OCI-LY7 (cell line): ENCODE results near the gene FGF23. TPM values are rescaled to one million over a fixed set of nuclear protein-coding genes. Genes with fewer than 3 reads are reported as not detected.
A peak's percentile ranks its signal among the peaks of the same experiment; 100 is the strongest.

ENCODE experiments used
- BruUV-seq: library from RNA; stranded (reverse); fragments of 400-500 nt; replicated peaks from 2 replicates; lab custom pipeline; 2021; lab: Mats Ljungman, UMichigan
- CTCF ChIA-PET: fragments of 300-600 bp; sonication (Branson Sonifier 250); formaldehyde crosslinking; loops from one replicate; lab custom pipeline; 2022; ENCODE audit warnings: antibody characterized with exemption; ENCODE audit not compliant: unreplicated experiment; lab: Charles Lee
- POLR2A ChIA-PET: fragments of 300-600 bp; sonication (Branson Sonifier 250); formaldehyde crosslinking; loops from one replicate; lab custom pipeline; 2022; ENCODE audit warnings: antibody characterized with exemption; lab: Charles Lee
- DNase-seq: peaks from one replicate; pipeline ENCODE4 v3.0.0-alpha.2; 2015; ENCODE audit warnings: low spot score
- H2AFZ ChIP-seq: fragments of 200-600 bp; sonication (generic), shearing (Covaris generic); 2 replicates; pipeline ENCODE4 v1.6.1; 2014; ENCODE audit warnings: mild to moderate bottlenecking, antibody characterized with exemption, low read length, moderate library complexity
- H3K27ac ChIP-seq: fragments of 200-600 bp; sonication (generic); 2 replicates; pipeline ENCODE4 v1.5.1; 2014; ENCODE audit warnings: mixed run types, low read depth, mild to moderate bottlenecking, moderate library complexity, low read length, inconsistent platforms; ENCODE audit not compliant: poor library complexity, severe bottlenecking
- H3K36me3 ChIP-seq: fragments of 200-600 bp; sonication (generic); 2 replicates; pipeline ENCODE4 v1.6.1; 2014; ENCODE audit warnings: mild to moderate bottlenecking, antibody characterized with exemption, low read length, moderate library complexity, mixed read lengths; ENCODE audit not compliant: insufficient read depth
- H3K4me1 ChIP-seq: fragments of 200-600 bp; sonication (generic); 2 replicates; pipeline ENCODE4 v1.5.1; 2014; ENCODE audit warnings: mild to moderate bottlenecking, low read length; ENCODE audit not compliant: insufficient read depth, poor library complexity, severe bottlenecking
- H3K4me2 ChIP-seq: fragments of 200-600 bp; sonication (generic); 2 replicates; pipeline ENCODE4 v1.6.1; 2014; ENCODE audit warnings: mild to moderate bottlenecking, low read length
- H3K4me3 ChIP-seq: fragments of 200-600 bp; sonication (generic); 2 replicates; pipeline ENCODE4 v1.5.1; 2014; ENCODE audit warnings: mild to moderate bottlenecking, low read depth, low read length; ENCODE audit not compliant: poor library complexity, severe bottlenecking
- H3K79me2 ChIP-seq: fragments of 200-600 bp; sonication (generic); 2 replicates; pipeline ENCODE4 v1.6.1; 2016; ENCODE audit warnings: low read depth, mild to moderate bottlenecking, low read length, moderate library complexity, mixed read lengths; ENCODE audit not compliant: insufficient read depth
- H3K9me2 ChIP-seq: fragments of 200-600 bp; sonication (generic); 2 replicates; pipeline ENCODE4 v1.6.1; 2016; ENCODE audit warnings: mild to moderate bottlenecking, low read length, mixed read lengths; ENCODE audit not compliant: insufficient read depth
- H3K9me3 ChIP-seq: fragments of 200-600 bp; sonication (generic); 2 replicates; pipeline ENCODE4 v1.6.1; 2014; ENCODE audit warnings: mild to moderate bottlenecking, mixed run types, low read length, mixed read lengths
- H4K20me1 ChIP-seq: fragments of 200-600 bp; sonication (generic); 2 replicates; pipeline ENCODE4 v1.6.1; 2014; ENCODE audit warnings: mild to moderate bottlenecking, antibody characterized with exemption, low read length, moderate library complexity, mixed read lengths; ENCODE audit not compliant: insufficient read depth
- CTCF ChIP-seq: fragments of 200-600 bp; sonication (generic); conservative IDR thresholded peaks from 2 replicates; pipeline ENCODE4 v1.5.1; 2014; ENCODE audit warnings: mild to moderate bottlenecking, antibody characterized with exemption, low read length, moderate library complexity, mixed read lengths
- EZH2phosphoT487 ChIP-seq: fragments of 200-600 bp; sonication (generic); IDR thresholded peaks from 2 replicates; pipeline ENCODE4 v1.6.1; 2018; ENCODE audit warnings: low read depth, borderline replicate concordance, mild to moderate bottlenecking, mixed run types, antibody characterized with exemption, low read length, moderate library complexity, mixed read lengths
- intact Hi-C: fragments of 100-400 bp; cut with micrococcal nuclease; formaldehyde crosslinking; loops from one replicate; pipeline ENCODE4 v1.10.0; 2022; ENCODE audit not compliant: unreplicated experiment
- total RNA-seq, 2 experiments: library from RNA; depleted of rRNA in 1 of 2; stranded (reverse); fragments of >200 nt in 1 of 2; shearing (Covaris generic) in 1 of 2; gene quantifications; 2 replicates each; pipeline ENCODE4 v1.2.3, GENCODE V29; 2014 to 2022

Gene FGF23
- total RNA-seq, 2 experiments from 2014 or later = 0.16 TPM; not detected in 1

GRCh38 chr12:4387607-4388006, 8.1 kb upstream of the FGF23 start:
- Histone ChIP-seq H3K36me3 (no peaks in the 10 kb centered on the region), H3K4me2 (no peak overlapping the region), H3K27ac (no peak overlapping the region), H3K4me1 (no peaks in the 10 kb centered on the region), H2AFZ (no peak overlapping the region), H4K20me1 (no peaks in the 10 kb centered on the region), H3K4me3 (no peak overlapping the region), H3K9me2 (no peaks in the 10 kb centered on the region), H3K9me3 (no peaks in the 10 kb centered on the region), H3K79me2 (no peaks in the 10 kb centered on the region)
- intact Hi-C loops = no loop called here
- DNase-seq = no peak
- BruUV-seq = no TSS peak
- POLR2A ChIA-PET = no interaction called here
- TF ChIP-seq CTCF = no peak
- TF ChIP-seq EZH2phosphoT487 = no peak
- CTCF ChIA-PET = no interaction called here

GRCh38 chr12:4386801-4387200, 7.3 kb upstream of the FGF23 start:
- BruUV-seq = no TSS peak
- ChIA-PET POLR2A (interaction anchor here (0.5 kb wide), 1 partner anchor 309 kb away, joined by 3 read pairs; no protein-coding TSS in a partner anchor), CTCF (no interaction called here)
- Histone ChIP-seq H3K4me2 (no peak overlapping the region), H3K79me2 (no peaks in the 10 kb centered on the region), H3K27ac (no peak overlapping the region), H3K4me3 (no peak overlapping the region), H3K4me1 (no peaks in the 10 kb centered on the region), H3K36me3 (no peaks in the 10 kb centered on the region), H2AFZ (no peak overlapping the region), H3K9me3 (no peaks in the 10 kb centered on the region), H3K9me2 (no peaks in the 10 kb centered on the region), H4K20me1 (no peaks in the 10 kb centered on the region)
- TF ChIP-seq CTCF (no peak), EZH2phosphoT487 (no peak)
- DNase-seq = no peak
- intact Hi-C loops = no loop called here

DNA sequence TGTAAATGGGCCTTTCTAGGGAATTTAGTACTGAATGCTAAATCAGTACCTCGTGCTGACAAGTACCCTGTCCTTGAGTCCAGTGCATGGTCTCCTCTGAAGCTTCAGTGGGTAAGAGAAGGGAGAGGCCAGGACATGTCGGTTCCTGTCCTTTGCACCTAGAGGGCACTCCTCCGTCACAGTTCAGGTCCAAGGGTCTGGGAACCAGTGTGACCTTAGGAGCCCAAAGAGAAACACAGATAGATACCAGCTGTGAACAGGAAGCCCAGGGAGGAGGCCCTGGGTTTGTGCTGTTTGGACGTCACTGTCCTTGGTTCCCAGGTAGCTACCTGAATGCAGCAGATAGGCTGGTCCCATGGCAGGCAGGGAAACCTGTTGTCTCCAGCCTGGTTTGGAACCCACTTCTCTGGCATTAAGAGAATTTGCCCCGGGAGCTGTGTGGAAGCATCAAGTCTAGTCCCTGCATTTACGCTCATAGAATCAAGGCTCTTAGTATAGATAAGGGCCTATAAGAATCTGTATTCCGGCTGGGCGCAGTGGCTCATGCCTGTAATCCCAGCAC, 3.9 kb upstream of the FGF23 start:
- Histone ChIP-seq H3K27ac (no peak overlapping the region), H4K20me1 (no peaks in the 10 kb centered on the region), H3K9me2 (no peaks in the 10 kb centered on the region), H3K79me2 (no peaks in the 10 kb centered on the region), H3K4me3 (no peak overlapping the region), H3K4me1 (no peaks in the 10 kb centered on the region), H3K4me2 (no peak overlapping the region), H3K9me3 (no peaks in the 10 kb centered on the region), H3K36me3 (no peaks in the 10 kb centered on the region), H2AFZ (no peak overlapping the region)
- peak; percentile 24 for DNase-seq
- TF ChIP-seq EZH2phosphoT487 (no peak), CTCF (peak; percentile 44)
- CTCF ChIA-PET = no interaction called here
- POLR2A ChIA-PET = interaction anchor here (0.6 kb wide), 1 partner anchor 373 kb away, joined by 3 read pairs; no protein-coding TSS in a partner anchor
- no TSS peak for BruUV-seq
- intact Hi-C loops = no loop called here
